Esophagus mucosa (tissue), 1 donor: ENCODE results near the gene ZFR. TPM values are rescaled to one million over a fixed set of nuclear protein-coding genes. Genes with fewer than 3 reads are reported as not detected.
A peak's percentile ranks its signal among the peaks of the same experiment; 100 is the strongest.
"Not testable (repeated sequence)": the region's sequence is repeated elsewhere in the genome, so short reads cannot be mapped to it uniquely, and the experiment has no call there.

Source experiments
- ATAC-seq: fragments of 200-7000 bp; cut with Tn5 transposase; one replicate; pipeline ENCODE4 v1.9.1; 2020
- total RNA-seq: library from RNA; stranded (reverse); gene quantifications from one replicate; pipeline ENCODE4 v1.2.4, GENCODE V29; 2023
- donor health status: DM: yes; HTN: yes; CAD: no.

Gene ZFR
- total RNA-seq, 1 donor from 2014 or later = 32.9 TPM

DNA sequence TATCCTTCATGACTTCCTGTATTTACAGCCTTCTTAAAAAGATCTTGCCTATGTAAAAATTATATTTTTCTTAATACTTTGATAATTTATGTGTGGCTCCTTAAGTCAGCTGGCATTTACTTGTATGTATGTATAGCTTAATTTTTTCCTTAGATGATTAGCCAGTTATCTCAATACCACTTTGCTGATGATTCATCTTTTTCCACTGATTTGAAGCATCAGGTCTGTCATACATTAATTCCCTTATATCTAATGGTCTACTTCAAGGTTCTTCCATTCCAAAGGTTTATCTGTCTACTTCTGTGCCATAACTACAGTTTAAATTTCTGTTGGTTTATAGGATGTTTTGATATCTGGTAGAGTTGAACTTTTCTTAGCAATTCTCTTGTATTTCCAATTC, 86.9 kb downstream of the ZFR start:
- no peak for ATAC-seq

GRCh38 chr5:32355686-32356085, 88.9 kb downstream of the ZFR start:
- no peak for ATAC-seq

GRCh38 chr5:32353420-32353819, 91.1 kb downstream of the ZFR start:
- ATAC-seq = no peak

GRCh38 chr5:32352685-32353084, 91.9 kb downstream of the ZFR start:
- ATAC-seq = no peak

- ATAC-seq = no peak
Observed at GRCh38 chr5:32346869-32347268, 97.7 kb downstream of the ZFR start.

DNA sequence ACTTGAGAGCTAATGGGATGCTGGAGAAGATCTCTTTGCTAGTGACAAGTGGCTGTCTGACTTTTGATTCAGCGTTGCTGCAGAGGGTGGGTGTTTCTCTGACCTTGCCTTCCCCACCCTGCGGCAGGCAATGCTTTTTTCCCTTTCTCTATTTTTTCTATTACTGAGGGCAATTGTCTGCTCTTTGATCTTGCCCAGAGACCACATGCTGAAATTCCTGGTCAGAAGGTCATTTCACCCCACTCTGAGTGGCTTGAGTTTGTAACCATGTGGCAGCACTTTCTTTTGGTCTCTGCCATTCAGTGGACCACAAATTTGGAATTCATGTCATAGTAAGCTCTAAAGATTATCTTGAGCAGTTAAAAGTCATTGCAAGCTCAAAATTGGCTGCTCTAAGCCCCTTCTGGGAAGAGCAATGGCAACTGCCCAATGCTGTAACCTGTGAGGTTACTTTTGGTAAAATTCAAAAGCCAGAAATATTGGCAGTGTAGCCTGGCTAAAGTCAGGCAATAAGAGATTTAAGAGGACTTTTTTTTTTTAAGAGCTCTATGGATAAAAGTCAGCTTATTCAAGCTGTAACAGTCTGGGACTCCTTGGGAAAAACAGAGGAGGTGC, 101.4 kb downstream of the ZFR start:
- no peak for ATAC-seq

GRCh38 chr5:32342656-32343055, 101.9 kb downstream of the ZFR start:
- no peak for ATAC-seq

DNA sequence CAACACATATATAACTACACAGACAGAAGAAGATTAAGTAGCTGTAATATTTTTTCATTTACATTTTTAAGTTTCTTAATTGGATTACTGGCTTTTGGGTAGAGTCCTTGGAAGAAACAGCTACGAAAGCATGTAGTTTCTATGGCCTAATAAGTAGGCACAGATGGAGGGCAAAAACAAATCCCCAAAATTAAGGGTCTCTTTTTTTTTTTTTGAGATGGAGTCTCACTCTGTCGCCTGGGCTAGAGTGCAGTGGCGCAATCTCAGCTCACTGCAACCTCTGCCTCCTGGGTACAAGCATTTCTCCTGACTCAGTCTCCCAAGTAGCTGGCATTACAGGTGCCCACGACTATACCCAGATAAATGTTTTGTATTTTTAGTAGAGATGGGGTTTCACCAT, 104.7 kb downstream of the ZFR start:
- no peak for ATAC-seq

DNA sequence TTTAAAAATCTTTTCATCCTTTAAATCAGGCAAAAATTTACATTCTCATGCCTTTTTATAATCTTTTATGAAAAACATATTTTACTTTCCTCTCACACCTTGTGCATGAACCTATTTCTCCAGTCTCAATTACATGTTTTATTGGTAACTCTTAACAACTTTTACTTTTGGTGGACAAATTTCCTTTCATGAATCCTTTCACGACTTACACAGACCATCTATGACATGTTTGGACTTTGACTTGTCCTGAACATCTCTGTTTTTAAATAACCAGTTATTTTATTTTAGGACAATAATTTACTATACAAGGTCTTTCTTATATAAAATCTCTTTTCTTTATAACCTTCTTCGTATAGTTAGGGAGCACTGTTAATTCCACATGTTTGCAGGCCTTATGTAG, 105.3 kb downstream of the ZFR start:
- ATAC-seq = no peak

DNA sequence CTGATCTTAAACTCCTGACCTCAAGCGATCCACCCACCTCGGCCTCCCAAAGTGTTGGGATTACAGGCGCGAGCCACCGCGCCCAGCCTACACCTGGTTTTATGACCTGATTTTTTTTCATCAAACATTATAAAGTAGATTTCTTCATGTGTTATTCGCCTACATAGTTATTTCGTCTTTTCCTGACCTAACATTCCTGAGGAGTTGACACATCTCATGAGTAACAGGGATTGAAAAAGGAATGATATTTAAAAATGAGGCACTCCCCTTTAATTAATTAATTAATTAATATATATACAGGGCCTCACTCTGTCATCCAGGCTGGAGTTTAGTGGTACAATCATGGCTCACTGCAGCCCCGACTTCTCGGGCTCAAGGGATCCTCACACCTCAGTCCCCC, 111.6 kb downstream of the ZFR start:
- no peak for ATAC-seq

GRCh38 chr5:32332361-32332760, 112.2 kb downstream of the ZFR start:
- ATAC-seq = no peak

GRCh38 chr5:32331935-32332274, 112.6 kb downstream of the ZFR start:
- ATAC-seq = no peak

DNA sequence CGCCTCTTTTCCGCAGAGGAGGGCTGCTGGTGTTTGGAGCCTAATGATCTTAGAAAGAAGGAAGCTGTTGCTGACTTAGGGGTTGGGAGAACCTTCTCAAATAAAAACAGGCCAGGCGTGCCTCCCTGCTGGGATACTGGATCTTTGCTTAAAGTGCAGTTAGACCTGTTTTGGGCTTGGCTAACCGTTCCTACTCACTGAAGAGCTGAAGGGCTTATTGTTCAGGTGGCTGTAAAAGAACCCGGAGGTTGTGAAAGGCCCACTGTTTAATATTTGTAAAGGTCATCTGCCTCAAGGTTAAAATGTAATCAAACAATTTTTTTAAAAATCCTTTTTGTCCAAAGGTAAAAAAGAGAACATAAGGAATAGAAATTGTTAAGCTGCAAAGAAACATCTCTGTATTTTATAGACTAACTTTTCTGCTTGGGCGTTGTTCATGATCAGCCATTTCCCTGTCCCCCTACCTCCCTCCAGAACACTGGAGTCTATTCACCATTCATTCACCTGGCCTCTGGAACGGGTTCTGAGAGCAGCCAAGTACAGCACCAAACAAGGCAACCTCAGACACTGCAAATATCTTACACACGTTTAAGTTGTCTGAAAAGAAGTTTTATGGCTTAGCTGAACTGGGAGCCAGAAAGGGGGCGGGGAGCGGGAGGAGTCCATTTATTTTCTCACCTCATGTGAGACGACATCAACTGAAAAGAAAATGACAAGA, 113.2 kb downstream of the ZFR start:
- ATAC-seq = peak; percentile 86

DNA sequence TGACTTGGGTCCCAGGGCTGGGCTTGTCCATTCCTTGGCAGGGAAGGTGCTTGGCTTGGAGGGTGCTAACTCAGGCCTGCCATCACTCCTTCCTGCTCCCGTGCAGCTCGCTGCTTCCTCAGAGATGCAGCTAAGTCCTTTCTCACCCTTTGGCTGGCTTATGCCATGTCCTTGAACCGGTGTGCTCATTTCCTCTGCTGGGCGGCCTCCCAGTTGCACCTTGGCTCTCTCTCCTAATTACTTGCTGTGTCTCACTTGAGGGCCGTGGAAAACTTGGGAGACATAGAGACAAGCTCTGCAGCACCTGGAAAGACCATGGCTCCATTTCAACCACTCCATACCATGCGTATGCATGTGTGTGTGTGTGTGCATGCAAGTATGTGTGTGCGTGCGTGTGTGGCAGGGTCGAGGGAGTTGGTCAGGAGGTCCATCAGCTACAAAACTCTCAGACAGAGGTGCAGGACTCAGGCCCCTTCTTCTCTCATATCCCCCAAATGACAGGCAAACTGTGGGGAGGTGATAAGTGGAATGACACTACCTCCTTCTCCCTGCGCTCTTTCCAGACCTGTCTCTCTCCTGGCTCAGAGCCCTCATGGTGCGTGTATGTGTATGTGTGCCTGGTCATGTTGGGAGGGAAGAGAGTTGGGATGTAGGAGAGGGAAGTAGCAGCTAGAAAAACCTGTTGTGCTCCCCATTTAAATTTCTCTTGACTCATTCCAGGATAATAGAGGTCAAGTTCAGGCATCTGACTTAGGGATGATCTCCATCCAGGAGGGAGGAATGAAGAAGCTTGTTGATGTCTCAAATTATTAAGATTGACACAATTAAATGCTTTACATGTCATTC, 114.2 kb downstream of the ZFR start:
- peak; percentile 58 for ATAC-seq

DNA sequence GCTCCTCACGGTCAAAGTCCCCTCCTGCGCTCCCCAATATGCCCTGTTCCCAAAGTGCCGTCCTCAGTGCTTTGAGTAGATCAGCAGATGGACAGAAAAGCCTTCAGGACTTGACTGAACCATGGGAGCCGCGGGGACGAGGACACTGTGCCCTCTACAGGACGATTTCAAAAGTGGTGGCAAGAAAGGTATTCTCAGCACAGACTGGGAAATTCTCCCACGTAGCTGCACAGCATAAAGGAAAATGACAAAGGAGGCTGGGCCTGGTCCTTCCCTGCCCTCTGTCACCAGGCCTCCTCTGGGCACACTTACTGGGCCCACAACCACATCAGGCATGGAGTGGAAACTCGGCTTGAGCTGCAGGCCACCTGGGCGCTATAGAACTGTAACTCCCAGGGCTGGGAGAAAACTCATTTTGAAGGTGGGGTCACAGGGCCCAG, 115.1 kb downstream of the ZFR start:
- ATAC-seq = peak; percentile 66

GRCh38 chr5:32326216-32326772, 118.2 kb downstream of the ZFR start:
- no peak for ATAC-seq

- ATAC-seq = no peak
Observed at GRCh38 chr5:32325616-32326015, 118.9 kb downstream of the ZFR start.

DNA sequence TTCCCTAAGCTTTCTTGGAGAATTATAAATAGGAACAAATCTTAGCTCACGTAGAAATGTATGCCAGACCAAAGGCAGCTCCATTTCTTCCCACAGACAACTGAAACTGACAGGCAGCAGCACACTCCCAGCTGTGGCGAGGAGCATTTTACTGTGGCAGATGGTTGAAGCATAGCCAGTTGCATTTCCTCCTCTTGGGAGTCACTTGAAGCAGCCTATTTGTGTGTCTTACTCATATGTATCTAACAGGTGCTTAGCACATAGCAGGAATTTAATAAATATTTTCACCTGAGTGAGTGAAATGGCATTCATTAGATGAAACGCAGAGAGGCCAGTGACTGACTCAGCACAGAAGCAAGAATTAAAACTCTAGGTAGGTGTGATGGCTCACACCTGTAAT, 119.5 kb downstream of the ZFR start:
- ATAC-seq = peak; percentile 81

DNA sequence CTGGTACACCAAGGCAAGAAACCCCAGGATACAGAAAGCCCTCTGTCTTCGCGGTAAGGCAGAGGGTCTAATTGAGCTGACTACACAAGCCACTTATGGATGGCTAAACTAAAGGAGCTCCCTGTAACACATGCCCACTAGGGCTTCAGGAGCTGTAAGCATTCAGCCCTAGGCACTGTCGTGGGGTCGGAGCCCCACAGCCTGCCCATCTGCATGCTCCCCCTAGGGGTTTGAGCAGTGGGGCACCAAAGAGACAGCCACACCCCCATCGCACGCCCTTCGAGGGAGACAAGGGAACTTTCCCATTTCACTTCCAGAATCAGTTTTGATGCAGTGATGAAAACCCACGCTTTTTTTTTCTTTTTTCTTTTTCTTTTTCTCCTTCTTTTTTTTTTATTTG, 120.8 kb downstream of the ZFR start:
- ATAC-seq = no peak

DNA sequence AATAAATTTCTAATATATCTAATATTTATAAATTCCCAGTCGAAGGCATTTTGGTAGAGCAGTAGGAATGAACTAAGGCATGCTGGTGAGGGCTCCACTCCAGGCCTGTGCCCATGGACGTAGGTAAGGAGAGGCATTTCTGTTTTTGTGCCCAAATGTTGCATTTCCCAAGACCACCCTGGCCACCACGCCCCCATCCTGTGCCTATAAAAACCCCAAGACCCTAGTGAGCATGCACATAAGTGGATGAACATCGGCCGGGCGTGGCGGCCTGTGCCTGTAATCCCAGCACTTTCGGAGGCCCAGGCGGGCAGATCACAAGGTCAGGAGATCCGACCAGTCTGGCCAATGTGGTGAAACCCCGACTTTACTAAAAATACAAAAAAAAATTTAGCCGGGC, 121.7 kb downstream of the ZFR start:
- no peak for ATAC-seq

- ATAC-seq = not testable (repeated sequence)
Observed at GRCh38 chr5:32321787-32322186, 122.8 kb downstream of the ZFR start.

DNA sequence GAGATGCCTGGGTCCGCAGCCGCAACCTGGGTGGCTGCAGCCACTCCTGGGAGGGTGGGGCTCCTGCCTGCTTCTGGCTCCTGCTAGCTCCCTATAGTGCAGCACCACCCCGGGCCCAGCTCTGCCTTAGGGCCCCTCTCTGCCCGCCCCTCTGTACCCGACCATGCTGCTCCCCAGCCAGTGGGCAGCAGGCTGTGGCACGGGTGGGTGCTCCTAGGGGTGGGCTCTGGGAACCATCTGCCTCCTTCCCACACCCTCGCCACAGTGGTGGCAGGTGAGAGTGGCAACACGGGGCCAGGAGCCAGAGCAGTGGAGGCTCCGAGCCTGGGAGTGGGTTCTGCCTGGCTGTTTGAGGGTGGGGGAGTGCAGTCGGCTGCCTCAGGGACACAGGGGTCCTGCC, 124.0 kb downstream of the ZFR start:
- ATAC-seq = peak; percentile 9

- peak; percentile 27 for ATAC-seq
Observed at GRCh38 chr5:32319926-32320543, 124.5 kb downstream of the ZFR start.
